ENCODE data around the gene KIAA1614.
A peak's percentile ranks its signal among the peaks of the same experiment; 100 is the strongest.
"Not testable (repeated sequence)": the region's sequence is repeated elsewhere in the genome, so short reads cannot be mapped to it uniquely, and the experiment has no call there.

The KIAA1614 gene

DNA sequence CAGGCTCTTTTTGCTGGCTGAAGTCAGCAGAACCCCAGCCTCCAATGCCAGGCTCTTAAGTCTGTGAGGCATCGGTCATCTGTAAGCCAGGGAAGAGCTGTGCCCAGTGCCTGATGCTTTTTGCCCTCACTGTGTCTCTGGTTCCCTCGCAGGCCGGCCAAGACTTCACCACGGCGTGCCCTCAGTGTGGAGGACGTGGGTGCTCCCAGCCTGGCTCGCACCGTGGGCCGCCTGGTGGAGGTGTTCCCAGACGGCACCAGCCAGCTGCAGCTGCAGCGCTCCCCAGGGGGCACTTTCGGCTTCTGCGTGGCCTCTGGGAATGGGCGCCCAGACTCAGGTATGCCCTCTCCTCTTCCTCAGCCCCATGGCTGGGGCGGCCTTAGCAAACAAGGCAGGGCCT lies 32.5 kb downstream of the KIAA1614 start:
- no peak for DNase-seq (ENCODE audit: low read depth, low spot score)

DNA sequence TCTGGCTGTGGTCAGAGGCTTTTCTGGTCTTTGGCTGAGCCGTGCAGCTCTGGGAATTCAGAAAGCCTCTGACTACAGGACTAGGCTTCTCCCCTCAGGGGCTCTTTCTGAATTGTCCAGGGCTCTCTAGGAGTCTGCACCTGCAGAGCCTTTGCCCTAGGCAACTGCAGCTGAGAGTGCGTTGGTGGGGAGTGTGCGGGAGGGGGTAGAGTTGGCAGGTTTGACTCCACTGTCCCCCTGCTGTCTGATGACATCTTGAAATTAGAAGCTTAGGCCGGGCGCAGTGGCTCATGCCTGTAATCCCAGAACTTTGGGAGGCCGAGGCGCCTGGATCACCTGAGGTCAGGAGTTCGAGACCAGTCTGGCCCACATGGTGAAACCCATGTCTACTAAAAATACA lies 32.9 kb downstream of the KIAA1614 start:
- no peak for DNase-seq (ENCODE audit: low read depth, low spot score)

DNA sequence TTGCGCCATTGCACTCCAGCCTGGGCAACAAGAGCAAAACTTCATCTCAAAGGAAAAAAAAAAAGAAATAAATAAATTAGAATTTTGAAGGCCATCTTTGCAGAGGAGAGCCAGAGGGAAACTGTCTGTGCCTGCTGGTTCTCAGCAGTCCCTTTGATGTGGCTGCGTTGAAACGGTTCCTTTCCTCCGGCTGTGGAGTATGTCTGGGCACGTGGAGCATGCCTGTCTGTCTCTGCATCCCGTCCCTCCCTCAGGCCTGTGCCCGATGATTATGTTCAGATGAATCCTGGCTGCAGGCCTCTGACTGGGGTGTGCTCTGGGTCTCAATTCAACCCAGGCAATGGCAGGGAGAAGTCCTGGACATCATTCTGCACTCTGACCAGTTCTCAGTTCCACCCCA lies 33.4 kb downstream of the KIAA1614 start:
- no peak for DNase-seq (ENCODE audit: low read depth, low spot score)

DNA sequence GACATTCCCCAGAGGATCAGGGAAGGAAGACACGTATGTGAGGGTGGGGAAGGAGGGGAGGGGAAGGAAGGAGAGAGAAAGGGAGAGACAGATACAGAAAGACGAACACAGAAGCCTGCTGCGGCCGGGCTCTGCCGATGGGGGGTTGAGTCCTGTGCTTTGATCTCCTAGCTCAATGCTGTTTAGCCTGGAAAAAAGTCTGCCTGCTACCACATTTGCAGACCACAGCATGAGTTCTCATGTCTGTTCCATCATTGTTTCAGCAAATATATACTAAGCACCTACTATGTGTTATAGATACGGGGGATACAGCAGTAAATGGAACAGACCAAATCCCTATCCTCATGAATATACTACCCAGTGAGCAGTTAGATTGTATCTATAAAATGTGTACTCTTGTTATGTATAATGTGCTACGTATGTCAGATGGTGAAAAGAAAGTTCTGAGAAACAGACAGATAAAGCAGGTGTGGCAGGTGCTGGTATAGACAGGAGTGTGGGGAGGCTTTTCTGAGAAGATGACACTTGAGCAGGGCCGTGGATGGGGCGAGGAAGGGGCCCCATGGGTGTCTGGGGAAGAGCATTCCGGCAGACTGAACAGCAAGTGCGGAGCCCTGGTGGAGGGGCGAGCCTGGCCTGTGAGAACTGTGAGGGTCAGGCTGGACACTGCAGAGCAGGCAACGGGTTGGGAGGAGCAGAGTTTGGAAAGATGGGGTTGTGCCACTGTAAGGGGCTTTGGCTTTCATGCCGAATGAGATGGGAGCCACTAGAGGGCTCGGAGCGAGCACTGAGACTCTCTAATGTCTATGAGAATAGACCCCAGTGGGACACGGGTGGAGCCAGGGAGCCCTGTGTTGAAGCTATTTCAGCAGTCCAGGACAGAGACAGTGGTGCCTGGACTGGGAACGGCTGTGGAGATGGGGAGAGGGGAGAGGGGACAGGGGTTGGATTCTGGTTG lies 34.1 kb downstream of the KIAA1614 start:
- no peak for DNase-seq (ENCODE audit: low read depth, low spot score)

DNA sequence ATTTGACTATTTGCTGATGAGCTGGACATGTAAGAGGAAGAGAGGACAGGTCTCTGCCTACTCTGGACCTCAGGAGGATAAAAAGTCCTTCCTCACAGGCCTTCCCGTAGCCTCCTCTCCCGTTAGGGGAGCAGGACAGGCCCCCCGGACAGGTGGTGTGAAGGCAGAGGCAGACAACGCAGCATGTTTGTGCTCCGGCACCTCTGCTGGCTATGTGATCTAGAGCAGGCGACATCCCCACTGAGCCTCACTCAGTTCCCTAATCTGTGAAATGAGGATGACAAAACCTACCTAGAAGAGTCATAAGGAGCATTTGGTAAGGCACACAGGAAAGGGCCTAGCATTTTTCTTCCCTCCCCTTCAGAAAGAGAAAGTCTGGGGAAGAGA lies 34.8 kb downstream of the KIAA1614 start:
- no peak for DNase-seq (ENCODE audit: low read depth, low spot score)

DNA sequence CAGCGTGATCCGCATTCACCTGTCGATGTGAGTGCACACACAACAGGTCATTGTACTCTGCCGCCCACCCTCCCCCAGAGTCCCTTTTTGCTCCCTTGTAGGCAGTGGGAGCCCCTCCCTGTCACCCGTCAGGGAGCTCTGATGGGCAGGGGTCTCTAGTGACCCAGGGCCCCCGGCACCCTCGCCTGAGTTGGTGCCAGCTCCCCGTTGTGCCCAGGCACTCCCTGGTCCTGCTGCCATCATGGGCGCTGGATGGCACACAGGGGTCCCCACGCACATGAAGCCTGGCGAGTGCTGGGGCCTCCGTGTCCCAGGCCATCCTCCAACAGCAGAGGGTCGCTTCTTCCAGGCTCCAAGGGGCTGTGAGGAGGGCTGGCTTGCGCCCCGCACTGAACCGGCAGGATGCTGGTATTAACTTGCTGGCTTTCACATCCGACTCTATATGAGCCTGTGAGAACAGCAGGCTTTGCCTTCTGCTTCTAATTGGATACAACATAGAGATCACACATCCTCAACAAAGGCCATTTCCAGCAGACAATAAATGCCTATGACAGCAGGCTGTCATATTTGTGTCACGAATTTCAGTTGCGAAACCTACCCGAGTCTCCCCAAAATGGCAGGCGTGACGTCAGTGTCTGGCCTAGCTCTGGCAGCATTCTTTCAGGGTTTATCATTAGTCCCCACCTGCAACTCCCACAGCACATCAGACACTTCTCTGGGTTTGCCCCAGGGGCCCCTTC lies 35.4 kb downstream of the KIAA1614 start:
- no peak for DNase-seq (ENCODE audit: low read depth, low spot score)

DNA sequence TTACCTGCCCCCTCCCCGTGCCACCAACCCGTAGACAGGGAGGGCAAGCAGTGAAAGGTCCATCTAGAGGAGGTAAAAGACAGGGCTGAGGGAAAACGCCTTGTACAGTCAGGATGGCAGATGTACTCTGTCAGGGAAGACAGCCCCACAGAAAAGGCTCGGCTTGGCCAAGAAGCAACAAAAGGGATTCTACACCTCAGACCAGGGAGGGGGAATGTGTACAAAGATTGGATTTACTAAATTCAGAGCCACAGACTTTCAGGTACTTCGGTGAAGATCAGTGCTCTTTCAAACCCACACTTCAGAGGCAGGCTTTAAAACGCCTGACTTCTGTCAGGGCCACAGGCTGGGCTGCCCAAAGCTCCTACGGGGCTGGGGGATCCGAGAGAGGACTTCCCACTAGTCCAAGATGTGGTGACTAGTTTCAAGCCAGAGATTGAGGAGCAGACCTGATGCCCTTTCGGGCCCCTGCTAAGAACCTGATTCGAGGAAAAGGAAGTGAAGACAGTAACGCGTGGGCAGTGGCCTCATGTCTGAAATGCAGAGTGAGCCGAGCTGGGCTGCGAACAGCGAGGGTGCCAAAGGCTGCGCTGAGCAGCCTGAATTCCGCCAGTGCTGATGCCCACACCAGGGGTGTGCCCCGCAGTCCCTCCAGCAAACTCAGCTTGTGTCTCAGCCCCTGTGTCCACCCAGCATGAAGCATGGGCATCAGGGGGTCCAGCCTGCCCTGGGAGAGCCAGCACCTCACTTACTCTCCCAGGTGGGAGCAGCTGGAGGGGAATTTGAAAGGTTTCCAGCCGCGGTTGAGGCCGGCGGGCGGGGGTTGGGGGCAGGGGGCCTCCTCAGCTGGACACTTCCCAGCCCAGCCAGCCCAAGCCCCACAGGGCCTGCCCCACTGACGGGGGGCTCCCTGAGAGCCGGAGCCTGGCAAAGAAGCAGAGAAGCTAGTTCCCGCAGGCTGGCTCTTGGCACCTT lies 36.2 kb downstream of the KIAA1614 start:
- no peak for DNase-seq (ENCODE audit: low read depth, low spot score)

DNA sequence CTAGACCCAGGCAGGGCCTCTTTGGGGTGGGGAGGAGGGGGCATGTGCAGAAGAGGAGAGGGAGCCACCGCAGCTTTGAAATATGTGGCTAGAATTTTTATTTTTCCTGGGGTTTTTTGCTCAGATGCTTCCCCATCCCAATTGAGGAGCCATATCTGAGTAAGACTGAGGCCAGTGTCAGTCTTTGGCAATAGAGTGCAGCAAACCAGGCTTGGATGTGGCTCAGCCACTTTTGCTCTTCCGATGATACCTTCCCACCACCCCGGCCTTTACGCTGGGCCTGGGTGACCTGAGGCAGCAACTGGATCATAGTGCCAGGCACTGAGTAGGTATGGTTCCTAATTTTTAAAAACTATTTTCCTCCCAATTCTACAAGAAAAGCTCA lies 36.9 kb downstream of the KIAA1614 start:
- no peak for DNase-seq (ENCODE audit: low read depth, low spot score)

DNA sequence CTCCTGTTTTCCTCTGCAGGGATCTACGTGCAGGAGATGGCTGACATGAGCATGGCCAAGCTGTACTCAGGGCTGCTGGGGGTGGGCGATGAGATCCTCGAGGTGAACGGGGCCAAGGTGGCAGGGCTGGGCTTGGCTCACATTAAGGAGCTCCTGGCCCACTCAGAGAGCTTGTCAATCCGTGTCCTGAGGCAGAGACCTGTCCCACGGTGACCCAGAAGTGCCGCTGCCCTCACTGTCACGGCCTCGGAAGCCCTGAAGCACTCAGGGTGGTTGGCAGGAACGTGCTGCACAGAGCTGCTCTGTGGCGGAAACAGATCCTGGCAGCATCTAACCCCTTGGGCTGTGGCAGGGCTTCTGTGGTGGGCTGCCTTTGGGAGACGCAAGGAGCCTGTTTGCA lies 37.6 kb downstream of the KIAA1614 start:
- no peak for DNase-seq (ENCODE audit: low read depth, low spot score)

DNA sequence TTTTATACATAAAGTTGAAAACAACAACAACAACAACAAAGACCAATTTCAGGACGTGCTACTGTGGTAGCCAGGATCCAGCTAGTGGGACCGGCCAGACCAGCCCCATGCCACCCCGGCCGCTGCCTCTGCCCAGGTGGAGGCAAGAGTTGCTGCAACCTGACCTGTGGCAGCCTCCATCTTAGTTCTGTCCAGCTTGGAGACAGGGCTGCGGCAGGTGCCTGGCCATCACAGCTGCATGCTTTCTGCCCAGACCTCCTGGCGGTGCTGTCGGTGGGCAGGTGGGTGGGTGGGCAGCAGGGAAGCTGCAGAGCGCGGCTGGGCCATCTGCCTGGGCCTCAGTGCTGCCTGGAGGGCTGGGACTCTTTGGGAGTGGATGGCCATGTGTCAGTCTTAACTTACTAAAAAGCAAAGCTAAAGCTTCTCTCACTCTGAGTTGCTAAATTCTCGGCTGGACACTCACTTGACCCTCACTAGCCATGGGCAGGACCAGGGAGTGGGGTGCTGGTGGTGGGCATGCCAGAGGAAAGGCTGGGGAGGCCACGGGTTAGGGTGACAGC lies 38.6 kb downstream of the KIAA1614 start:
- no peak for DNase-seq (ENCODE audit: low read depth, low spot score)

DNA sequence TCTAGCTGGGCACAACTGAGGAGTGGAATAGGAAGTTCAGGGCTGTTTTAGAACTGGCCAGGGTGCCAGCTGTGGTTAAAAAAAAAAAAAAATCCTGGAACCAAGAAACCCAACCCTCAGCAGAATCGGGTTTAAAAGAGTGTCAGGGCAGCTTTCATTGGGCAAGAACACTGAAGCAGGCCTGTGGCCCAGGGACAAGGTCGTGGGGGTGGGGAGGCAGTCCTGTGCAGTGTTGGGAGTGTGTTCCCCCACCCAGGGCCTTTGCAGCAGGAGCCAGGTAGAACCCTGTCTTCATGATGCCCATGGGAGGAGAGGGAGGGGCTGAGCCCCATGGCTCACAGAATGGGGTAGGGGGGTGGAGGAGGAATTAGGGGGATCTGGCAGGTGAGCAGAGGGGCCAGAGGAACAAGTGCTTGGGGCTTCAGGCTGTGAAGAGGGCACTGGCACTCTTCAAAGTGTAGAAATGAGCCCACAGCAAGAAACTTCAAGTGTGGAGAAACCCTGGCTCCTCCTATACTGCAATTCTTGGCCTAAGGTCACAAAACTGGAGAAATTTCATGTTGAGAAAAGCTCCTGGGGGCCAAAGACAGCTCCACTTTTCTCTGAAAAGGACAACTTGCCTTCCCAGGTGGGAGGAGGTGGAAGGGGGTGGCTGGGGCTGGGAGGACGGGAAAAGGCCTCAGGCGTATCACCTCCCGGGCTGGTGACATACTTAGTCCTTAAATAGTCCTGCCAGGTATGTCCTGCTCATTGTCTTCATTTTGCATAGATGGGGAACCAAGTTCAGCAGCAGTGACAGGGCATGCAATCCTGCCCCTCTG lies 39.3 kb downstream of the KIAA1614 start:
- DNase-seq (ENCODE audit: low read depth, low spot score): no peak

DNA sequence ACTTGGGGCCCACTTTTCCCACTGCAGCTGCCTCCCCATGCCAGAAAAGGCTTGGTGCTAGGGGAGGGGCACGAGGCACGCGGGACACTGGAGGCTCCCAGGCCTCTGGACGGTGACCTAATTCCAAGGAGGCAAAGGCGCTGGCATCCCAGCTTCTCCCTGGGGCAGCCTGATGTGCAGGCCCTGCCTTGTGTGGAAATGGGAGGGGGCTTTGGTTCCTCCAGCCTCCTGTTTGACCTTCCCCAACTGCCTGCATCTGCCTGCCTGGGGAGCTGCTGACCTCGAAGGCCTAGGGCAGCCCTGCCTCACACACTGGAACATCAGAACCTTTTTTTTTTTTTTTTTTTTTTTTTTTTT lies 39.9 kb downstream of the KIAA1614 start:
- DNase-seq (ENCODE audit: low read depth, low spot score): no peak

DNA sequence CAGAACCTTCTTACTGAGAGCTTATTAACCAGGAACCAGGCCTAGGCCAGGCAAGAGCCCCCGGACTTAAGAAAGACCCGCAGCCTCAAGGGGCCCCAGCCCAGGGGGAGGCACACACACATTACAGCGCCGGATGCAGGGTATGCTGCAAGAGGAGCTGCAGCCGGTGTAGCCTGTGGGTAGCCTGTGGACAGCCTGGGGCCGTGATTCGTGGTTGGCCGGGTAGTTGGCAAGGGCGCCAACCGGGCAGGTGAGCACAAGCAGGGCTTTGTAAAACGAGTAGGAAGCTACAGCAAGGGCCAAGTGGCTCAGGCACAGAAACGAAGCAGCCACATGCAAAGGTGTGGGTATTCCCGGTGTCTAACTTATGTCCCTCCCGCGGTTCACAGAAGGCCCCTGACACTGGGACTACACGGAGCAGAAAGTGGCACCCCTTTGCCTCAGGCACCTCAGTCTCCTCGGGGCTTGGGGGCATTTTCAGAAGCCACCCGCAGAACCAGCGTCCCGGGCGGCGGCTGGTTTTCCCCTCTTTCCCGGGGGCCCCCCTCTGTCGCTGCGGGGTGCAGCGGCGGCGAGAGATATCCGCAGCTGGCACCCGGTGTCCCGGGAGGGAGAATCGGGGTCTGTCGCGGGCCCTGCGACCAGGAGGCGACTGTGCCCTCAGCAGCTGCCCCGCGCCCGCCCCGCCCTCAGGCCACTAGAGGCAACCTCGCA lies 40.8 kb downstream of the KIAA1614 start:
- peak; percentile 29 for DNase-seq (ENCODE audit: low read depth, low spot score)

DNA sequence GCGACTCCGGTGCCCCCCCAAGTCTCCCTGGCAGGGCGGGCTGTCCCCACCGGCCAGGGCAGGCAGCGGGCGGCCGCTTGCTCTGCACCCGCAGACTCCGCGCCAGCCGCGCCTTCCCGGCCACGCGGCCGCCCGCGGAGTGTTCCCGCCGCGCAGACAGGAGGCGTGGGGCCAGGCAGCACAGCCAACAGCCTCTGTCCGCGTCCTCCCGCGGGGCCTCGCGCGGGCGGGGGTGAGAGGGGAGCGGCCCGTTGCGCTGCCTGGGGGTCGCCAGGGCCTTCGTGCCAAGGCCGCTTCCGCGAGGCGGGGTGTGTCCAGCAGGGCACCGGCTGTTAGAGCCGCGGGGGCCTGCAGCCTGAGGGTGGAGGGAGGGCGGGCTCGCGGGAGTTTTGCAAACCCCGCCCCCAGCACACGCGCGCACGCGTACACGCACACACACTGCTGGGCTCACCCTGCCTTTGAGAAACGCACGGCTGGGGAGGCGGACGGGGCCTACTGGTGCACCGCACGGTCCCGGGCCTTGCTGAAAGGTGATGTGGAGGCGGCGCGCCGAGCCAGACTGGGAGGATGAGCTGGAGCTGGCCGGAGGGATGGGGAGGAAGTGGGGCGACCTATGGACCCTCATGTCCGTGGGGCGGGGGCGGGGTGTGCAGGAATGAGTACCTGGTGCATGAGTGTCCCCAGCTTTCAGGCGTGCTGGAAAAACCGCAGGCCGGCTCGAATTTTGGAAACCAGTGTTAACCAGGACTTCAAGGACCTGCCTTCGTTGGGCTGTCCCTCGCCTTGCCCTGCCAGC lies 41.5 kb downstream of the KIAA1614 start:
- DNase-seq (ENCODE audit: low read depth, low spot score): peak; percentile 70

DNA sequence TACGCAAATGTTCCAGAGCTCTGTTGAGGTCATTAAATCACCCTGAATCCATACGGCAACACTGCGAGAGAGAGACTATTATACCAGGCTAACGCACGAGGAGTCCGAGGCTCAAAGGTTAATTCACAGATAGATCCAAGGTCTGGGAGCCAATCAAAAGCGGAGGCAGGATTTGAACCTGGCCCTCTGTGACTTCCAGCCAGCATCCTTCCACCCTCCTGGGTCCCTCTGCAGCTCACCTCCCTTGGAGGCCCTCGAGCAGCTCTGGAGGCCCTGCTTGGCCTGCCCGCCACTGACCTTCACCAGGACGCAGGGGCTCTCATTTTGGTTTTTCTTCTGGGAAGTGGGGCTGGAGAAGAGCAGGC lies 42.1 kb downstream of the KIAA1614 start:
- no peak for DNase-seq (ENCODE audit: low read depth, low spot score)

DNA sequence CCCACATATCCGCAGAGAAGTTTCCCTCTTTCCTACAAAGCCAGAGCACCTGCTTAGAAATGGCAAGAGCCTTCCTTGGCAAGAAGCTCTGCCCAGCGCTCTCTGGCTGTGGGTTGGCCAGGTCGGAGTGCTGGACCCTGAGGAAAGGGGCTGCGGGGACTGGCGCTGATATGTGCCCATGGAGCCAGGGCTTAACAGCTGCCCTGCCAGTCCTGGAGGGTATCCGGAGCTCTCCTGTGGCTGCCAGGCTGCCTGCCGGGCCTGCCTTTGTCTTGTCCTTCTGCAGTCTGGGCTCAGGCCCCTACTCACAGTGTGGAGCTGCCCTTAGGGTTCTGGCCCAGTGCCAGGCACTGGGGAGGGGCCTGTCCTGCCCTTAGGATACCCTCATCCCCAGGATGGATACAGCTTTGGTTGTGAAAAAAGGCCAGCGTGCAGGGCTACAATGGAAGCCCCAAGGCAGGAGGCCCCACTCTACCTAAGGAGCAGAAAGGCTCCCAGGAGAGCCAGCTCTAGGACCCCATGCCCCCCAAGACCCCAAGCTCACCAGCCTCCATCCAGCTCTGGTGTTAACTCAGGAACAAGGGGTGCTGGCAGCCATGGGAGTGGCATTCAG lies 43.4 kb downstream of the KIAA1614 start:
- no peak for DNase-seq (ENCODE audit: low read depth, low spot score)

DNA sequence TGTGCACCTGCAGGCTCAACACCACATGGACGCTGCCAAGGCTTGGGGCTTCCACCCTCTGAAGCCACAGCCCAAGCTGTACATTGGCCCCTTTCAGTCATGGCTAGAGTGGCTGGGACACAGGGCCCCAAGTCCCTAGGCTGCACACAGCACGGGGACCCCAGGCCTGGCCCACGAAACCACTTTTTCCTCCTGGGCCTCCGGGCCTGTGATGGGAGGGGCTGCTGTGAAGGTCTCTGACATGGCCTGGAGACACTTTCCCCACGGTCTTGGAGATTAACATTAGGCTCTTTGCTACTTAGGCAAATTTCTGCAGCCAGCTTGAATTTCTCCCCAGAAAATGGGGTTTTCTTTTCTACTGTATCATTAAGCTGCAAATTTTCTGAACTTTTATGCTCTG lies 46.9 kb downstream of the KIAA1614 start:
- not testable (repeated sequence) for DNase-seq (ENCODE audit: low read depth, low spot score)

DNA sequence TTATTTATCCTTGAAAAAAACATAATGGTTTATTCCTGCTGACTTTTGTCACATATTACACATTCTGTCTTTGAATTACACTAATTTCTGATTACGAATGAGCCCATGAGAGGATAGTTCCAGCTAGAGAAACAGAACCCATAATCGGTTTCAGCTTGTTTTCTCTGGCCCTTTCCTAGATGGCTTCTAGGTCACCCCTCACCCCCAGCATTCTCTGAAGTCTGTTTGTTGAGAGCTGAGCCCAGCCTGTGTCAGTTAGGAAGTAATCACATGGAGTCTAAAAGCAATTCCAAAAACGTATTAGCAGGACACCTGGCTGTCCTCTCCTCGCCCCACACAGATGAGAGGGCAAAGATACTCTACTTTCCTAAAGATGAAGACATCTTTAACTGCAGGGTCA lies 48.9 kb downstream of the KIAA1614 start:
- no peak for DNase-seq (ENCODE audit: low read depth, low spot score)

DNA sequence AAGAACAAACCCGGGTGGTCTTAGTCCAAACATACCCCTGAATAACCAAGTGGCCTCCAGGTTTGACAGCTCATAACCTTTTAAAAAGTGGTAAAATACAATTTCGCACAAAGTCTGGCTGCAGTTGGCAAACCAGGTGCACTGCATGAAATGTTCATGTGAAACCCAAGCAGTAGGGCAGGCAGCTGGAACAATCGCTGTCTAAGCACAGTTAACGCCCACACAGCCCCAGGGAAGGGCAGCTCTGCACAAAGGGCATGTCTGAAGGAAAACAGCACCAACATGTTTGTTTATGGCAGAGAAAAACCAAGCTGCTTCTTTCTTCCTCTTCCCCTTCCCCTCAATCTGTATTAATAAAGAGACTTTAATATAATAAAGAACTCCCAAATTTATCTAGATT lies 49.5 kb downstream of the KIAA1614 start:
- DNase-seq (ENCODE audit: low read depth, low spot score): no peak

Measured in astrocyte of the hippocampus (primary cell).